Liver (tissue), 9 donors: ENCODE measurements around the gene LCE1E. TPM values are rescaled to one million over a fixed set of nuclear protein-coding genes. Genes with fewer than 3 reads are reported as not detected.

Experiments used
- DNase-seq: peaks from one replicate; pipeline ENCODE4 v3.0.0-alpha.2; 2017; ENCODE audit warnings: low spot score
- H3K27ac ChIP-seq, 2 donors: one replicate each; pipeline ENCODE4 v1.7.0; 2013; ENCODE audit warnings: inconsistent platforms in 2 of 2, low read length in 2 of 2, control low read depth in 1 of 2, low read depth in 1 of 2, mild to moderate bottlenecking in 1 of 2
- H3K27me3 ChIP-seq, 4 donors: one replicate each; pipeline versions ENCODE4 v1.6.1 to v1.7.0; 2013; ENCODE audit warnings: low read length in 3 of 4, inconsistent platforms in 1 of 4, mild to moderate bottlenecking in 1 of 4, moderate library complexity in 1 of 4; ENCODE audit not compliant: control insufficient read depth in 4 of 4, insufficient read depth in 4 of 4
- H3K36me3 ChIP-seq, 4 donors: one replicate each; pipeline versions ENCODE4 v1.6.1 to v1.7.0; 2013; ENCODE audit warnings: low read length in 3 of 4, mild to moderate bottlenecking in 3 of 4, low read depth in 1 of 4, moderate library complexity in 1 of 4; ENCODE audit not compliant: control insufficient read depth in 4 of 4, insufficient read depth in 3 of 4
- H3K4me1 ChIP-seq, 4 donors: one replicate each; pipeline versions ENCODE4 v1.6.1 to v1.7.0; 2013; ENCODE audit warnings: low read length in 3 of 4, mild to moderate bottlenecking in 3 of 4, moderate library complexity in 1 of 4; ENCODE audit not compliant: control insufficient read depth in 4 of 4, insufficient read depth in 4 of 4
- H3K4me3 ChIP-seq, 3 donors: one replicate each; pipeline versions ENCODE4 v1.6.1 to v1.7.0; 2013; ENCODE audit warnings: low read length in 3 of 3, control low read depth in 1 of 3, low read depth in 1 of 3, mild to moderate bottlenecking in 1 of 3
- H3K9ac ChIP-seq, 2 donors: one replicate each; pipeline ENCODE4 v1.7.0; 2013; ENCODE audit warnings: low read length in 2 of 2, mild to moderate bottlenecking in 2 of 2, moderate library complexity in 2 of 2, control low read depth in 1 of 2, low read depth in 1 of 2
- H3K9me3 ChIP-seq, 4 donors: one replicate each; pipeline versions ENCODE4 v1.6.1 to v1.7.0; 2013; ENCODE audit warnings: low read length in 3 of 4; ENCODE audit not compliant: control insufficient read depth in 4 of 4
- EGR1 ChIP-seq, 2 donors: IDR thresholded peaks; 2 replicates each; pipeline ENCODE4 v1.6.1; 2016 to 2018; ENCODE audit warnings: antibody characterized with exemption in 2 of 2, low read depth in 2 of 2
- FOXA1 ChIP-seq: IDR thresholded peaks from 2 replicates; pipeline ENCODE4 v1.6.1; 2016; ENCODE audit warnings: antibody characterized with exemption
- HNF4A ChIP-seq, 2 donors: conservative IDR thresholded peaks; 2 replicates each; pipeline ENCODE4 v1.6.1; 2016; ENCODE audit warnings: antibody characterized with exemption in 2 of 2, mild to moderate bottlenecking in 2 of 2
- HNF4G ChIP-seq: IDR thresholded peaks from 2 replicates; pipeline ENCODE4 v1.6.1; 2016; ENCODE audit warnings: antibody characterized with exemption
- JUND ChIP-seq, 2 donors: IDR thresholded peaks; 2 replicates each; pipeline ENCODE4 v1.6.1; 2016; ENCODE audit warnings: antibody characterized with exemption in 2 of 2
- MAX ChIP-seq: IDR thresholded peaks from 2 replicates; pipeline ENCODE4 v1.6.1; 2016; ENCODE audit warnings: antibody characterized with exemption
- SP1 ChIP-seq: IDR thresholded peaks from 2 replicates; pipeline ENCODE4 v1.6.1; 2018; ENCODE audit warnings: antibody characterized with exemption, mild to moderate bottlenecking
- TAF1 ChIP-seq: conservative IDR thresholded peaks from 2 replicates; pipeline ENCODE4 v1.6.1; 2016; ENCODE audit warnings: antibody characterized with exemption, mild to moderate bottlenecking
- YY1 ChIP-seq: IDR thresholded peaks from 2 replicates; pipeline ENCODE4 v1.6.1; 2016; ENCODE audit warnings: antibody characterized with exemption, mild to moderate bottlenecking
- ZBTB33 ChIP-seq: IDR thresholded peaks from 2 replicates; pipeline ENCODE4 v1.6.1; 2016; ENCODE audit warnings: antibody characterized with exemption
- WGBS: extraction: QIAGEN DNeasy Blood & Tissue Kit; methylation state at CpG from one replicate; pipeline ENCODE4 v1.1.7; 2013; 5-methylcytosine and 5-hydroxymethylcytosine counted together
- polyA plus RNA-seq, 2 donors: library from polyadenylated mRNA; stranded (reverse) in 1 of 2; unstranded in 1 of 2; fragments of 200-250 nt in 1 of 2; fragments of >200 nt in 1 of 2; fragmentation: Nextera tagmentation in 1 of 2; extraction: Ambion mirVana in 1 of 2; gene quantifications; one replicate each; pipeline versions ENCODE4 v1.2.1 to v1.2.3, GENCODE V29; 2013 to 2015
- total RNA-seq, 2 donors: library from RNA; depleted of rRNA; stranded (reverse); fragments of >200 nt; gene quantifications; one replicate each; pipeline ENCODE4 v1.2.3, GENCODE V29; 2014
- TF ChIP-seq, protein P1 (sequence below): fragments of 150-350 bp; IDR thresholded peaks from 2 replicates; pipeline ENCODE4 v1.5.1; 2017; ENCODE audit warnings: improper control_type of control experiment, low read depth, low read length; ENCODE audit not compliant: missing input control
- donor health status: healthy.
- donor health status: healthy.
- donor health status: healthy.
- donor health status: healthy.
- donor health status: healthy.

LCE1E gene
- total and polyA plus RNA-seq, 4 donors = not detected

DNA sequence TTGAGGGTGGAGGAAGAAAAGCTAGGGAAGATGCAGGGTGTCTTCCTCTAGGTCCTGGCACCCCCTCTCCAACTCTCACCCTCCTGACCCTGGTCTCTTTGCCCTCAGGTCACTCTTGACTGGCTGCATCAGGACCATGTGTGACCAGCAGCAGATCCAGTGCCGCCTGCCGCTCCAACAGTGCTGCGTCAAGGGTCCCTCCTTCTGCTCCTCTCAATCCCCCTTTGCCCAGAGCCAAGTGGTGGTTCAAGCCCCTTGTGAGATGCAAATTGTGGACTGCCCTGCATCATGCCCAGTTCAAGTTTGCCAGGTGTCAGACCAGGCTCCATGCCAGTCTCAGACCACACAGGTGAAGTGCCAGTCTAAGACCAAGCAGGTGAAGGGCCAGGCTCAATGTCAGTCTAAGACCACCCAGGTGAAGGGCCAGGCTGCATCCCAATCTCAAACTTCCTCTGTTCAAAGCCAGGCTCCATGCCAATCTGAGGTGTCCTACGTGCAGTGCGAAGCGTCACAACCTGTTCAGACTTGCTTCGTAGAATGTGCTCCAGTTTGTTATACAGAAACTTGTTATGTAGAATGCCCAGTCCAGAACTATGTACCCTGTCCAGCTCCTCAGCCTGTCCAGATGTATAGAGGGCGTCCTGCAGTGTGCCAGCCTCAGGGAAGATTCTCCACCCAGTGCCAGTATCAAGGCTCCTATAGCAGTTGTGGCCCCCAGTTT lies 26.4 kb upstream of the LCE1E start:
- Histone ChIP-seq H3K36me3 (no peaks in the 10 kb centered on the region), H3K9ac (no peak overlapping the region), H3K4me1 (no peaks in the 10 kb centered on the region), H3K27ac (no peak overlapping the region), H3K27me3 (no peaks in the 10 kb centered on the region), H3K9me3 (no peaks in the 10 kb centered on the region), H3K4me3 (no peak overlapping the region)
- WGBS = 87% methylated on average over 8 of the region's 8 CpGs
- TF ChIP-seq EGR1 (IDR thresholded peaks at IDR 0.05; ENCODE audit: low read depth in 2 of 2) (no peak), SP1 (no peak)
- DNase-seq = no peak

DNA sequence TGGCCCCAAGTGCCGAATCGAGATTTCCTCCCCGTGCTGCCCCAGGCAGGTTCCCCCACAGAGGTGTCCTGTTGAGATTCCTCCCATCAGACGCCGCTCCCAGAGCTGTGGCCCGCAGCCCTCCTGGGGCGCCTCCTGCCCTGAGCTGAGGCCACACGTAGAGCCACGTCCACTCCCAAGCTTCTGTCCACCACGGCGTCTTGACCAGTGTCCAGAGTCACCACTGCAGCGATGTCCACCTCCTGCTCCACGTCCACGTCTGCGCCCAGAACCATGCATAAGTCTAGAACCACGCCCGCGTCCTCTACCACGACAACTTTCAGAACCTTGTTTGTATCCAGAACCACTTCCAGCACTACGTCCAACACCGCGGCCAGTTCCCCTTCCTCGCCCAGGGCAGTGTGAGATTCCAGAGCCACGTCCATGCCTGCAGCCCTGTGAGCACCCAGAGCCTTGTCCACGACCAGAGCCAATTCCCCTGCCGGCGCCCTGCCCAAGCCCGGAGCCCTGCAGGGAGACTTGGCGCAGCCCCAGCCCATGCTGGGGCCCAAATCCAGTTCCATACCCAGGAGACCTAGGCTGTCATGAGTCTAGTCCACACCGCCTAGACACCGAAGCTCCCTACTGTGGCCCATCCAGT lies 25.4 kb upstream of the LCE1E start:
- Histone ChIP-seq H3K9me3 (no peaks in the 10 kb centered on the region), H3K4me3 (no peak overlapping the region), H3K27me3 (no peaks in the 10 kb centered on the region), H3K4me1 (no peaks in the 10 kb centered on the region), H3K36me3 (no peaks in the 10 kb centered on the region), H3K9ac (no peak overlapping the region), H3K27ac (no peak overlapping the region)
- no peak for DNase-seq
- WGBS = 91% methylated on average over 31 of the region's 31 CpGs
- TF ChIP-seq YY1 (no peak), SP1 (no peak), FOXA1 (no peak), HNF4G (no peak), JUND (IDR thresholded peaks at IDR 0.05) (no peak), TAF1 (no peak), HNF4A (conservative IDR thresholded peaks at IDR 0.05) (no peak), ZBTB33 (no peak)
- TF ChIP-seq, protein P1, sequence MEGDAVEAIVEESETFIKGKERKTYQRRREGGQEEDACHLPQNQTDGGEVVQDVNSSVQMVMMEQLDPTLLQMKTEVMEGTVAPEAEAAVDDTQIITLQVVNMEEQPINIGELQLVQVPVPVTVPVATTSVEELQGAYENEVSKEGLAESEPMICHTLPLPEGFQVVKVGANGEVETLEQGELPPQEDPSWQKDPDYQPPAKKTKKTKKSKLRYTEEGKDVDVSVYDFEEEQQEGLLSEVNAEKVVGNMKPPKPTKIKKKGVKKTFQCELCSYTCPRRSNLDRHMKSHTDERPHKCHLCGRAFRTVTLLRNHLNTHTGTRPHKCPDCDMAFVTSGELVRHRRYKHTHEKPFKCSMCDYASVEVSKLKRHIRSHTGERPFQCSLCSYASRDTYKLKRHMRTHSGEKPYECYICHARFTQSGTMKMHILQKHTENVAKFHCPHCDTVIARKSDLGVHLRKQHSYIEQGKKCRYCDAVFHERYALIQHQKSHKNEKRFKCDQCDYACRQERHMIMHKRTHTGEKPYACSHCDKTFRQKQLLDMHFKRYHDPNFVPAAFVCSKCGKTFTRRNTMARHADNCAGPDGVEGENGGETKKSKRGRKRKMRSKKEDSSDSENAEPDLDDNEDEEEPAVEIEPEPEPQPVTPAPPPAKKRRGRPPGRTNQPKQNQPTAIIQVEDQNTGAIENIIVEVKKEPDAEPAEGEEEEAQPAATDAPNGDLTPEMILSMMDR = no peak

GRCh38 chr1:152761609-152762213 lies 24.3 kb upstream of the LCE1E start:
- Histone ChIP-seq H3K36me3 (no peaks in the 10 kb centered on the region), H3K9me3 (no peaks in the 10 kb centered on the region), H3K27me3 (no peaks in the 10 kb centered on the region), H3K4me3 (no peak overlapping the region), H3K27ac (no peak overlapping the region), H3K4me1 (no peaks in the 10 kb centered on the region), H3K9ac (no peak overlapping the region)
- TF ChIP-seq ZBTB33 (no peak), MAX (no peak), FOXA1 (no peak)
- DNase-seq = no peak
- 82% methylated on average over 3 of the region's 3 CpGs for WGBS
